ENCODE results near the gene MAP4K2. TPM values are rescaled to one million over a fixed set of nuclear protein-coding genes. Genes with fewer than 3 reads are reported as not detected.

The MAP4K2 gene
- total and polyA plus RNA-seq, 9 of the 15 experiments (the other 6 are each of a cell fraction or from before 2014, with no cell fraction given): 0.13 to 14.5 (median 7.3) TPM

DNA sequence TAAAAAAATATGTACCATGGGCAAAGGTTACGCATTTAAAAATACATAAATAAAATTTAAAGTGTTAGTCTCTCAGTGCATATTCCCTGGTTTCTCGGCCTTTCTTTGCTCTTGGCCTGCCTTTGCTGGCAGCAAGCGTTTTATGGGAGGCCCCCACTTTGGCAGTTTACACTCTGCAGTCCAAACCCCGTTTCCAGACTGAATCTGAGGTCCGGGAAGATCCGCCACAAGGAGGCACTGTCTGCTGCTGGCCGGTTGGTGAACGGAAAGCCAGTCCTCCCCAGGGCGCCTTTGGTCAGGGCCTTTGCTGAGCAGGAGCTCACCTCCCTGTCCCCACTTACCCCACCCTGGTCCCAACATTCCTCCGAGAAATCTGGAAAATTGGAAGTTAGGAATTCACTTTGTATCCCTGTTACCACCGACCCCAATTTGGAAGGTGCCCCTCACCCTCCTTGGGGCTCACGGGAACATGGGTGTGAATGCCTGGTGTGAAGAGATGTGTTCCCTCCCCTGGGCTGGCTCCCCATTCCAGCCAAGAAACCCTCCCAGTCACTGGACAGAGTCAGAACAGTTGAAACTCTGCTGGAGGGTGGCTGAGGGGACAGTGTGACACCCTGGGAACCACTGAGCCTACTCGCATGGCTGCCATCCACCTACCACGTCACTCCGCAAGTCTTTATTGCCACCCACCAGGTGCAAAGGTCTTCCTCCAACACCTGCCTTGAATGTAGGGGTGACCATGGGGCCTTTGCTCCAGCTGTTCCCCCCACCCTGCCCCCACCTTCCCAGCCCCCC, 15.3 kb downstream of the MAP4K2 start (continued):
- TF ChIP-seq ZBTB9 (CRISPR knock-in tag; IDR thresholded peaks at IDR 0.05) (no peak), SMARCA4 (IDR thresholded peaks at IDR 0.05) (peak; percentile 80), ZC3H11A (IDR thresholded peaks at IDR 0.05; ENCODE audit: low read depth, low read length) (0 out of 2 replicates have a peak, but pooled peaks have one; percentile 54), KLF6 (CRISPR knock-in tag; IDR thresholded peaks at IDR 0.05; ENCODE audit: borderline replicate concordance) (no peak), RAD21 (CRISPR knock-in tag; conservative IDR thresholded peaks at IDR 0.05 in 1 of 2, IDR thresholded peaks at IDR 0.05 in 1 of 2) (peak; percentile 60 to 80), RB1 (IDR thresholded peaks at IDR 0.05; ENCODE audit: low read depth) (peak; percentile 47; the same call in 1 of the 2 replicates), RCOR1 (IDR thresholded peaks at IDR 0.05; ENCODE audit: borderline replicate concordance in 1 of 2, low read depth in 2 of 2, low read length in 2 of 2) (0 out of 4 replicates have a peak, but pooled peaks of 1 of the 2 experiments have one; percentile 45), TRIM24 (IDR thresholded peaks at IDR 0.05) (no peak), SMARCE1 (IDR thresholded peaks at IDR 0.05) (0 out of 2 replicates have a peak, but pooled peaks have one; percentile 34), ZNF263 (CRISPR knock-in tag; IDR thresholded peaks at IDR 0.05; ENCODE audit: borderline replicate concordance) (peak; percentile 86), SMC3 (conservative IDR thresholded peaks at IDR 0.05; ENCODE audit: insufficient read depth, low read depth, low read length) (peak; percentile 80)
- TF ChIP-seq, protein P1, sequence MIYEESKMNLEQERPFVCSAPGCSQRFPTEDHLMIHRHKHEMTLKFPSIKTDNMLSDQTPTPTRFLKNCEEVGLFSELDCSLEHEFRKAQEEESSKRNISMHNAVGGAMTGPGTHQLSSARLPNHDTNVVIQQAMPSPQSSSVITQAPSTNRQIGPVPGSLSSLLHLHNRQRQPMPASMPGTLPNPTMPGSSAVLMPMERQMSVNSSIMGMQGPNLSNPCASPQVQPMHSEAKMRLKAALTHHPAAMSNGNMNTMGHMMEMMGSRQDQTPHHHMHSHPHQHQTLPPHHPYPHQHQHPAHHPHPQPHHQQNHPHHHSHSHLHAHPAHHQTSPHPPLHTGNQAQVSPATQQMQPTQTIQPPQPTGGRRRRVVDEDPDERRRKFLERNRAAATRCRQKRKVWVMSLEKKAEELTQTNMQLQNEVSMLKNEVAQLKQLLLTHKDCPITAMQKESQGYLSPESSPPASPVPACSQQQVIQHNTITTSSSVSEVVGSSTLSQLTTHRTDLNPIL (CRISPR knock-in tag; IDR thresholded peaks at IDR 0.05): no peak

Measured in K562 (cell line).